SK-N-SH (cell line): Measurements from ENCODE around the gene TRIM14.

Experiments
- CHD2 ChIP-seq: fragments of 150-350 bp; IDR thresholded peaks from 2 replicates; pipeline ENCODE4 v1.6.1; 2018; ENCODE audit warnings: low read length; ENCODE audit not compliant: partially characterized antibody
- CTCF ChIP-seq: fragments of 200-600 bp; sonication (generic); IDR thresholded peaks from 2 replicates; pipeline ENCODE4 v1.6.1; 2017; ENCODE audit warnings: antibody characterized with exemption, mild to moderate bottlenecking, moderate library complexity
- EP300 ChIP-seq, 2 experiments: IDR thresholded peaks; 2 replicates each; pipeline versions ENCODE4 v1.4.0 to v1.6.1; 2012; ENCODE audit warnings: borderline replicate concordance in 1 of 2, low read depth in 1 of 2, low read length in 1 of 2
- EZH2phosphoT487 ChIP-seq: fragments of 200-600 bp; sonication (generic); IDR thresholded peaks from 2 replicates; pipeline ENCODE4 v1.6.1; 2017; ENCODE audit warnings: low read depth, mixed run types, mild to moderate bottlenecking, antibody characterized with exemption, moderate library complexity, borderline replicate concordance
- FOSL2 ChIP-seq: IDR thresholded peaks from 2 replicates; pipeline ENCODE4 v1.4.0; 2012; ENCODE audit warnings: low read depth, mild to moderate bottlenecking, moderate library complexity, borderline replicate concordance
- JUND ChIP-seq: IDR thresholded peaks from 2 replicates; pipeline ENCODE4 v1.4.0; 2012
- MEF2A ChIP-seq: IDR thresholded peaks from 2 replicates; pipeline ENCODE4 v1.4.0; 2012; ENCODE audit warnings: low read depth, borderline replicate concordance
- MXI1 ChIP-seq: IDR thresholded peaks from 2 replicates; pipeline ENCODE4 v1.6.1; 2012; ENCODE audit warnings: mild to moderate bottlenecking, low read depth, low read length, improper control_type of control experiment
- NFIC ChIP-seq: IDR thresholded peaks from 2 replicates; pipeline ENCODE4 v1.4.0; 2012; ENCODE audit warnings: borderline replicate concordance
- NRF1 ChIP-seq: IDR thresholded peaks from 2 replicates; pipeline ENCODE4 v1.6.1; 2012; ENCODE audit warnings: low read depth, mild to moderate bottlenecking, low read length
- RCOR1 ChIP-seq: fragments of 150-350 bp; IDR thresholded peaks from 2 replicates; pipeline ENCODE4 v1.6.1; 2017; ENCODE audit warnings: antibody characterized with exemption, low read length
- REST ChIP-seq: IDR thresholded peaks from 2 replicates; pipeline ENCODE4 v1.6.1; 2012; ENCODE audit warnings: mild to moderate bottlenecking, low read depth, low read length, moderate library complexity
- USF2 ChIP-seq: fragments of 150-350 bp; IDR thresholded peaks from 2 replicates; pipeline ENCODE4 v1.6.1; 2017; ENCODE audit warnings: antibody characterized with exemption, low read length, low read depth, borderline replicate concordance

- TF ChIP-seq CTCF (no peak), REST (no peak), NRF1 (no peak), NFIC (no peak), MEF2A (no peak), CHD2 (no peak), FOSL2 (no peak), EP300 (IDR thresholded peaks at IDR 0.05; ENCODE audit: borderline replicate concordance in 1 of 2, low read depth in 1 of 2, low read length in 1 of 2) (no peak), RCOR1 (no peak), MXI1 (no peak), EZH2phosphoT487 (no peak), JUND (no peak), USF2 (no peak)
Observed at GRCh38 chr9:98159790-98160189, 40.8 kb upstream of the TRIM14 start.
